ENCODE results near the gene CASP8.
A peak's percentile ranks its signal among the peaks of the same experiment; 100 is the strongest.
"Not testable (repeated sequence)": the region's sequence is repeated elsewhere in the genome, so short reads cannot be mapped to it uniquely, and the experiment has no call there.

The CASP8 gene

DNA sequence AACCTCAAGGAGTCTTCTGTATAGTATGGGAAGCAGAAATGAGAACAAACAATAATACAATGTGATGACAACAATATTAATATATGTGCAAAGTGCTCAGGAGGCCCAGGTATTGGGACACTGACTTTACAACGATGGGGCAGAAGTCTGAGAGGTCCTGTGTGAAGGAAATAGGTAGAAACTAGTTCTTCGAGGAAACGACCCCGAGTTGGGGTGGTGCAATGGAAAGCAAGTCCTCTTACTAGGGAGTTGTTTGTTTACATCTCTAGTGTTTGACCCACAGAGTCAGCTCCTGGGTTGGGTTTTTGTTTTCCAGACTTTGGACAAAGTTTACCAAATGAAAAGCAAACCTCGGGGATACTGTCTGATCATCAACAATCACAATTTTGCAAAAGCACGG is 16.2 kb downstream of the CASP8 start:
- H3K4me3 ChIP-seq (ENCODE audit: control insufficient read depth, low read depth, low read length) = no peak overlapping the region
- no peak for DNase-seq (ENCODE audit: low read depth)
- TF ChIP-seq, protein P1, sequence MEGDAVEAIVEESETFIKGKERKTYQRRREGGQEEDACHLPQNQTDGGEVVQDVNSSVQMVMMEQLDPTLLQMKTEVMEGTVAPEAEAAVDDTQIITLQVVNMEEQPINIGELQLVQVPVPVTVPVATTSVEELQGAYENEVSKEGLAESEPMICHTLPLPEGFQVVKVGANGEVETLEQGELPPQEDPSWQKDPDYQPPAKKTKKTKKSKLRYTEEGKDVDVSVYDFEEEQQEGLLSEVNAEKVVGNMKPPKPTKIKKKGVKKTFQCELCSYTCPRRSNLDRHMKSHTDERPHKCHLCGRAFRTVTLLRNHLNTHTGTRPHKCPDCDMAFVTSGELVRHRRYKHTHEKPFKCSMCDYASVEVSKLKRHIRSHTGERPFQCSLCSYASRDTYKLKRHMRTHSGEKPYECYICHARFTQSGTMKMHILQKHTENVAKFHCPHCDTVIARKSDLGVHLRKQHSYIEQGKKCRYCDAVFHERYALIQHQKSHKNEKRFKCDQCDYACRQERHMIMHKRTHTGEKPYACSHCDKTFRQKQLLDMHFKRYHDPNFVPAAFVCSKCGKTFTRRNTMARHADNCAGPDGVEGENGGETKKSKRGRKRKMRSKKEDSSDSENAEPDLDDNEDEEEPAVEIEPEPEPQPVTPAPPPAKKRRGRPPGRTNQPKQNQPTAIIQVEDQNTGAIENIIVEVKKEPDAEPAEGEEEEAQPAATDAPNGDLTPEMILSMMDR (conservative IDR thresholded peaks at IDR 0.05; ENCODE audit: control insufficient read depth, insufficient read depth, low read depth, low read length) = no peak

DNA sequence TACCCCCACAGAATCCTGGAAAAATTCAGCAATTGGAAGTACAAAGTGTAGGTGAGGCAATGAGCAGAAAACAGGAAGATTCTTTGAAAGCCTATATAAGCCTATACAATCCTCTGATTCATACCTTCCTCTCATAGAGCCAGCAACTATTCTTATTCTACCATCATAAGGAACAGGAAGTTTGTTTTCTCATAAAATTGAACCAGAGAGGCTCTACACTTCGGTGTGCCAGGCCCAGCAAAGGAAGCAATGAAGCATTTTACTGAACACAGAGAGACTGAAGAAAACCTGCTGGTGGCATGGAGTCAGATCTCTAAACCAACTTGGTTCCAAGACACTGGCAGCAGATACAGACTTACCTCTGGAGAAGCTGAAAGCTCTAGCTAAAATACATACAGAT is 18.7 kb downstream of the CASP8 start:
- H3K4me3 ChIP-seq (ENCODE audit: control insufficient read depth, low read depth, low read length) = no peak overlapping the region
- TF ChIP-seq, protein P1 (conservative IDR thresholded peaks at IDR 0.05; ENCODE audit: control insufficient read depth, insufficient read depth, low read depth, low read length) = no peak
- DNase-seq (ENCODE audit: low read depth) = no peak

DNA sequence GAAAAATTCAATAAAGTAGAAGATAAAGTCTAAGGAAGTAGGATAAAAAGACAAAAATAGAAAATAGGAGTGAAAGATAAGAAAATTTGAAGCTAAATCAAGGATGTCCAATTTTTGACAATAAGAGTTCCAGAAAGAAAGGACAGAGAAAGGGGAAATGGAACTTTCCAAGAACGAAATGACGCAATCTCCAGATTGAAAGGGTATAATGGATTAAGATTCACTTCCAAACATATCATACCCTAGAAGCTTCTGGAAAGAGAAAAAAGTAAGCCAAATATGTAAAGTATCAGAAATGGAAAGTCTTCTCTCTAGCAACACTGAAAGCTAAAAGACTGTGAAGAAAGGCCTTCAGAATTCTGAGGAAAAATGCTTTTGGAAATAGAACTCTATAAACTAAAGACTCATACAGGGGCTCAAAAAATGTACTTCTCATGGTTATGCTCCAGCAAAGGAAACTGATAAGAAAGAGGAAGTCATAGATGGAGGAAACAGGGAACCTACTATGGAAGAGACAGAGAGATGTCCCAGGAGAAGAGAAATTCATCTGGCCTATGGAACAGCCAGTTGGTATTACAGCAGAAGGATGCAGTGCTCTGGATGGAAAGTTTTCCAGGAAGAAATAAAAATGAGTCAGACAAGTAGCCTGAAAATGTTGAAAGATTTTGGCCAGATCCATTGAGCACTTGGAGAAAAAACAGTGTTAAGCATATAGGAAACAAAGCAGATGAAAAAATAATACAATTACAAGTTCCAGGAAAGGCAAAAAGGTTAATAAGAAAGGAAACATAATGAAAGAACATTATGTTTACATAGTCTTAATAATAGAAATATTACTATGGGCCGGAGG is 20.1 kb downstream of the CASP8 start:
- H3K4me3 ChIP-seq (ENCODE audit: control insufficient read depth, low read depth, low read length) = no peak overlapping the region
- TF ChIP-seq, protein P1 (conservative IDR thresholded peaks at IDR 0.05; ENCODE audit: control insufficient read depth, insufficient read depth, low read depth, low read length) = no peak
- DNase-seq (ENCODE audit: low read depth) = peak; percentile 24

DNA sequence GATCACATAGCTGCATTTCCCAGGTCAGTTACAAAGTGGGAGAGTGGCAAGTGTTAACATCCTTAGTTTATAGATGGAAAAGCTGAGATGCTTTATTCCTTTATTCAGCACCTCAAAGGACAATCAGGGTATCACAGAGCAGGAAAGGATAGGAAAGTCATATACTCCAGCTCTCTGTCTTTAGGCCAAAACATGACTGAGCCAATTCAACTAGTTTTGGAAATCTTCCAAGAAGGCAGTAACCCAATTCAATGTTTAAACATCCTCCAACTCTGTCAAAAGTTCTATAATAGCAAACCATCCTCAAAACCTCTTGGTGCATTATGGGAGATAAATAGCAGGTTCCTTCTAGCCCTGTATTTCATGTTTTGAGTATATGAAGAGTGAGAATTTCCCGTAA is 25.2 kb downstream of the CASP8 start:
- no peak overlapping the region for H3K4me3 ChIP-seq (ENCODE audit: control insufficient read depth, low read depth, low read length)
- DNase-seq (ENCODE audit: low read depth) = no peak
- TF ChIP-seq, protein P1 (conservative IDR thresholded peaks at IDR 0.05; ENCODE audit: control insufficient read depth, insufficient read depth, low read depth, low read length) = no peak

DNA sequence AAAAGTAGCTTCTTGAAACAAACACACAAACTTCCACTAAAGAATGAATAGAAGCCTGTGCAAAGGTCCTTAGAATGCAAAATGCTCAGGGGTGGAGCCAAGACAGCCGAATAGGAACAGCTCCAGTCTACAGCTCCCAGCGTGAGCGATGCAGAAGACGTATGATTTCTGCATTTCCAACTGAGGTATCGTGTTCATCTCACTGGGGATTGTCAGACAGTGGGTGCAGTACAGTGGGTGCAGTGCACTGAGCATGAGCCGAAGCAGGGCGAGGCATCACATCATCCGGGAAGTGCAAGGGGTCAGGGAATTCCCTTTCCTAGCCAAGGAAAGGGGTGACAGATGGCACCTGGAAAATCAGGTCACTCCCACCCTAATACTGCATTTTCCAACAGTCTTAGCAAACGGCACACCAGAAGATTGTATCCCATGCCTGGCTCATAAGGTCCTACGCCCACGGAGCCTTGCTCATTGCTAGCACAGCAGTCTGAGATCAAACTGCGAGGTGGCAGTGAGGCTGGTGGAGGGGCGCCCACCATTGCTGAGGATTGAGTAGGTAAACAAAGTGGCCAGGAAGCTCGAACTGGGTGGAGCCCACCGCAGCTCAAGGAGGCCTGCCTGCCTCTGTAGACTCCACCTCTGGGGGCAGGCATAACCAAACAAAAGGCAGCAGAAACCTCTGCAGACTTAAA is 30.3 kb downstream of the CASP8 start:
- not testable (repeated sequence) for DNase-seq (ENCODE audit: low read depth); H3K4me3 ChIP-seq (ENCODE audit: control insufficient read depth, low read depth, low read length)

DNA sequence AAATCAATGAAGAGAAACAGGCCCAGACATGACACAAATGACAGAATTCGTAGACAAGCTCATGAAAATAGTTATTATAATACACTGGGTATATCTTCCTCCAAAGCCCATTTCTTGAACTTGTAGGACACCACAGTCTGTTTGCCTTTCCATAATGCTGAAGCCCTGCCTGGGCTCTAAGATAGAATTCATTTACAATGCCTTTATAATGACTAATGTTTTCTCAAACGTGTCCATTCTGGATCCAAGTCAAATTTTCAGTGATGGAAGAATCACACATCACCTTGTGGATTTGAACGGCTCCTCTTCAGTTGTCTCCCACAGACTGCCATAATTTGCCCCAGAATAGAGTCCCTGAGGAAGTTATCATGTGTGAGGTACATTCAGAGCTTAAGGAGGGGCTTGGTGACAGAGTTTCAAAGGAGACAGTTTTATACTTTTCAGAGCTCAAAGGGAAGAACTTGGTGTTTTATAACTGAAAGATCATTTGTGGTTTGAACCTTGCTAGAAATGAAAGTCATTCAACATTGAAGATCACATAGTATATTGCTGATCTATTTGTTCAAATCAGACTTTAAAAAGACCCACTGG is 38.2 kb downstream of the CASP8 start:
- no peak overlapping the region for H3K4me3 ChIP-seq (ENCODE audit: control insufficient read depth, low read depth, low read length)
- DNase-seq (ENCODE audit: low read depth) = peak; percentile 22
- TF ChIP-seq, protein P1 (conservative IDR thresholded peaks at IDR 0.05; ENCODE audit: control insufficient read depth, insufficient read depth, low read depth, low read length) = no peak

DNA sequence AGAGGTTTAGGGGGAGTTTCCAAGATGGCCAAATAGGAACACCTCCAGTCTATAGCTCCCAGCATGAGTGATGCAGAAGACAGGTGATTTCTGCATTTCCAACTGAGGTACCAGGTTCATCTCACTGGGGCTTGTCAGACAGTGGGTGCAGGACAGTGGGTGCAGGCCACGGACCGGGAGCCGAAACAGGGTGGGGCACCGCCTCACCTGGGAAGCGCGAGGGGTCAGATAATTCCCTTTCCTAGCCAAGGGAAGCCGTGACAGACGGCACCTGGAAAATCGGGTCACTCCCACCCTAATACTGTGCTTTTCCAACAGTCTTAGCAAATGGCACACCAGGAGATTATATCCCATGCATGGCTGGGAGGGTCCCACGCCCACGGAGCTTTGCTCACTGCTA is 39.6 kb downstream of the CASP8 start:
- not testable (repeated sequence) for DNase-seq (ENCODE audit: low read depth); H3K4me3 ChIP-seq (ENCODE audit: control insufficient read depth, low read depth, low read length)
